Urinary bladder (tissue), 4 donors: Measurements from ENCODE around the gene CACNA1B. TPM values are rescaled to one million over a fixed set of nuclear protein-coding genes. Genes with fewer than 3 reads are reported as not detected.

Experiments
- DNase-seq: peaks from one replicate; pipeline ENCODE4 v3.0.0-alpha.2; 2015; ENCODE audit errors: extremely low spot score
- H3K27ac ChIP-seq: one replicate; pipeline ENCODE4 v1.5.1; 2013; ENCODE audit warnings: low read depth, mild to moderate bottlenecking, moderate library complexity
- H3K36me3 ChIP-seq: one replicate; pipeline ENCODE4 v1.6.1; 2013; ENCODE audit warnings: mild to moderate bottlenecking, moderate library complexity; ENCODE audit not compliant: insufficient read depth
- H3K4me1 ChIP-seq: one replicate; pipeline ENCODE4 v1.6.1; 2013; ENCODE audit warnings: mild to moderate bottlenecking, moderate library complexity; ENCODE audit not compliant: insufficient read depth
- H3K4me3 ChIP-seq: one replicate; pipeline ENCODE4 v1.5.1; 2013; ENCODE audit warnings: low read depth, low read length
- WGBS: extraction: QIAGEN DNeasy Blood & Tissue Kit; methylation state at CpG from one replicate; pipeline ENCODE4 v1.1.7; 2013; 5-methylcytosine and 5-hydroxymethylcytosine counted together
- polyA plus RNA-seq: library from polyadenylated mRNA; stranded (reverse); fragments of 200-250 nt; gene quantifications from one replicate; pipeline ENCODE4 v1.2.3, GENCODE V29; 2013
- total RNA-seq: library from RNA; depleted of rRNA; stranded (reverse); fragments of >200 nt; gene quantifications from one replicate; pipeline ENCODE4 v1.2.3, GENCODE V29; 2014
- donor health status: healthy with polysubstance abuse.
- donor health status: healthy.

Gene CACNA1B
- total and polyA plus RNA-seq, 2 donors = 0.14 to 0.63 TPM

DNA sequence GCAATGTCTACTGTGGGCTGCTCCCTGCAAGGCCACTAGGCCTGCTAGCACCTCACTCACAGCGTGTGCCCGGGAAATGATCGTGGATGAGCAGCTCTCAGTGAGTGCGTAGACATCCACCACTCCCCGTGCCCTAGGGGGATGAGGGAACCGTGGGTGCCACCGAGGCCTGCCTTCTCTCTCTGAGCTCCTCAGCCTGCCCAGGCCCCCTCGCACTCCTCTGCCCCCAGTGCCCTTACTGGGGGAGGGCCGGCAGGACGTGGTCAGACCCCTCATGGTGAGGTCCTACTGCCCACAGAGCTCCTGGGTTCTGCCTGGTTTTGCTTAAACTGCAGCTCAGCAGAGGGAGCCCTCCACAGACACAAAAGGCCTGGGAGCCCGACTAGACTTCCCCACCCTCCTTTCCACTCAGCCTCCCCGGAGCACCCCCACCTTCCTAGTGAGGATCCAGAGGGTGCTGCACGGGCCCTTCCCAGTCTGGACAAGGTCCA lies 220.0 kb downstream of the CACNA1B start:
- Histone ChIP-seq H3K27ac (no peak overlapping the region), H3K4me3 (no peak overlapping the region), H3K4me1 (no peaks in the 10 kb centered on the region), H3K36me3 (no peaks in the 10 kb centered on the region)
- no peak for DNase-seq
- WGBS = 65% methylated on average over 13 of the region's 13 CpGs

DNA sequence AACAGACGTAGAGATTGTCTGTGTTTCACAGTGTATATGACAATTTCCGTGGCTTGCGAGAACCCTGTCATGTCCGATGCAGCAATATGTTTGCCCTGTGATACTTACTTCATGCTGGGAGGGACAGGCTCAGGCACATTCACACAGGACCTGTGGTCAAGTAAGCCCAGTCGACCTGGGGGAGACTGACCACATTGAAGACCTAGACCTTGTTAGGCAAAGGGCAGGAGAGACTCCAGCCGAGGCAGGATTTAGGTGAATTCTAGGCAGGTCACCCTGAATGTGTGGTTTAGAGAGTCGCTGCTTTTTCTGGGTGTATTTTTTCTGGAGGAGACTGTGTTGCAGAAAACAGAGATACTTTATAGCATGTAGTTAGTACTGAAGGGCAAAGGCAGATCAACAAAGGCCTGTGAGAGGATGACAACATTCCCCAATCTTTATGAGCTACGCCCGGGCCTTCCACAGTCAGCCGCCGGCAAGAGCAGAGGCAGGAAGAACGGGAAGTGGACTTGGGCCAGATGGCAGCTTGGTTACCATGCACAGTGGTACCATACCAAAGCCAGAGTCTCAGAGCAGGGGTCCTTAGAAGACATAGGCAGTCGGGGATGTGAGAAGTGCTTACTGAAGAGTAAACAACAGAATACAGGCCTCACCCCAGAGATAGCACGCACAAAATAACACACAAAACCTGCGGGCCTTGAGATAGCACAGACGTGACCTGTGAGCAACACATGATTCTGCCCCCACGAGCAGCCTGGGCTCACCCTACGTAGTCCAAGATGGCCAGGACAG lies 220.7 kb downstream of the CACNA1B start:
- WGBS = 53% methylated on average over 18 of the region's 18 CpGs
- no peaks in the 10 kb centered on the region for H3K36me3 ChIP-seq

DNA sequence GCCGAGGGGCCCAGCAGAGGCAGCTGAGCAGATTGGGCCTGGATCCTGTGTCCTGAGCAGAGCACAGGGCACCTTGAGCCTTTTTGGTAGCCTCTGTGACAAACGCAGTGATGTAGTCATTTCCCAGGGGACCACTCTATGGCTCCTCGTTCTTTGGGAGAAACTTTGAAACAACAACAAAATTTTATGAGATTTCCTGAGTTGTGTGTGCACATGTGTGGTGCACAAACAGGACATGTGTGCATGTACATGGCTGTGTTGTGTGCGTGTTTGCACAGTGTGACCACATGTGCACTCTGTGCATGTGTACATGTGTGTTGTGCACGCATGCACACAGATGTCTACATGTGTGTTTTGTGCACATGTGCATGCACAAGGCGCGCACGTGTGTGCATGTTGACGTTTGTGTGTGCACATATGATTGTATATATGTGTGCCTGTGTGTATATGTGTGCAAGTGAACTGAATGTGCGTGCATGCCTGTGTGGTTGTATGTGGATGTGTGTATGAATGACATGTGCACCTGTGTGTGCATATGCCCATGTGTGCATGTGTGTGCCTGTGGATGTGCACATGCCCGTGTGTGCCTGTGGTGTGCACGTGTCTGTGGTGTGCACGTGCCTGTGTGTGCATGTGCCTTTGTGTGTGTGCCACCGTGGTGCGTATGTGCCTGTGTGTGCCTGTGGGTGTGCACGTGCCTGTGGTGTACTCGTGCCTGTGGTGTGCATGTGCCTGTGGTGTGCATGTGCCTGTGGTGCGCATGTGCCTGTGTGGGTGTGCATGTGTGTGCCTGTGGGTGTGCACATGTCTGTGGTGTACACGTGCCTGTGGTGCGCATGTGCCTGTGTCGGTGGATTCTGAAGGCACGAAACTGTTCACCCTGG lies 221.6 kb downstream of the CACNA1B start:
- DNase-seq = no peak

More for the DNA sequence above, 220.7 kb downstream of the CACNA1B start:
- no peaks in the 10 kb centered on the region for H3K4me1 ChIP-seq
- H3K4me3 ChIP-seq = no peak overlapping the region
- no peak overlapping the region for H3K27ac ChIP-seq
- no peak for DNase-seq

DNA sequence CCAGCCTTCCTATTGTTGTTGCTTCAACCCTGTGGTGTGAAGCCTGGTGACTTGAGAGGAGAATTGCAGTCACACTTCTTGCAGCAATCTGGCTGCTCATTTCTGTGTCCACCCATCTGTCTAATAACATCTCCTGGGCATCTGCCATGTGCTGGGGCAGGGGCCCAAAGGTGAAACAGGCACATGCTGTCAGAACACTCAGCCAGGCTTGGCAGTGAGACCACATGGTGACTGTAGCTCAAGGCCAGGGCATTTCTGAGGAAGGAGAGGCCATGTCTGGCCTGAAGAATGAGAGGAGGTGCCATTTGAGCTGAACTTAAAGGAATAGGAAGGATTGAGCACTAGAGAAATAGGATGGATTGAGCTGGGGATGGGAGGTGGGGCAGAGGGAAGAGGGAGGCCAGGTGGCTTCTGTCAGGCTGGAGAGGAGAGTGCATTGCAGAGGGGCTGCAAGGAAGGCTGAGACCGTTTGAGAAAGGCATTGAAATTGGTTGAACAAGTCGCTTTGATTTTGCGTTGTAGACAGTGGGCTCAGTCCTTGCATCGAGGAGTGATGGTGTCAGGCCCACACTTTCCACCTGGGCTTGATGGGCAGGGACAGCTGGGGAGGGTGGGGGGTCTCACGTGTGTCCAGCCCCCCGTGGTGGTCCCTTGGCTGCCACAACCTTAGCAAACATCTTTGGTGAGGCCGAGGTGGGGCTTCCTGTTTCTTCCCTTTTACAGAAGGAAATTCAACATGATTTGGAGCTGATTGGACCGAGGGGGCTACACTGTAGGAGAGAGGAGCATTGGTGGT lies 222.4 kb downstream of the CACNA1B start:
- Histone ChIP-seq H3K36me3 (no peaks in the 10 kb centered on the region), H3K4me3 (no peak overlapping the region), H3K27ac (no peak overlapping the region), H3K4me1 (no peaks in the 10 kb centered on the region)
- 51% methylated on average over 8 of the region's 8 CpGs for WGBS
- no peak for DNase-seq

More for the DNA sequence above, 221.6 kb downstream of the CACNA1B start:
- no peak overlapping the region for H3K4me3 ChIP-seq
- no peaks in the 10 kb centered on the region for H3K36me3 ChIP-seq
- WGBS = 89% methylated on average over 22 of the region's 22 CpGs
- H3K4me1 ChIP-seq = no peaks in the 10 kb centered on the region
- H3K27ac ChIP-seq = no peak overlapping the region

DNA sequence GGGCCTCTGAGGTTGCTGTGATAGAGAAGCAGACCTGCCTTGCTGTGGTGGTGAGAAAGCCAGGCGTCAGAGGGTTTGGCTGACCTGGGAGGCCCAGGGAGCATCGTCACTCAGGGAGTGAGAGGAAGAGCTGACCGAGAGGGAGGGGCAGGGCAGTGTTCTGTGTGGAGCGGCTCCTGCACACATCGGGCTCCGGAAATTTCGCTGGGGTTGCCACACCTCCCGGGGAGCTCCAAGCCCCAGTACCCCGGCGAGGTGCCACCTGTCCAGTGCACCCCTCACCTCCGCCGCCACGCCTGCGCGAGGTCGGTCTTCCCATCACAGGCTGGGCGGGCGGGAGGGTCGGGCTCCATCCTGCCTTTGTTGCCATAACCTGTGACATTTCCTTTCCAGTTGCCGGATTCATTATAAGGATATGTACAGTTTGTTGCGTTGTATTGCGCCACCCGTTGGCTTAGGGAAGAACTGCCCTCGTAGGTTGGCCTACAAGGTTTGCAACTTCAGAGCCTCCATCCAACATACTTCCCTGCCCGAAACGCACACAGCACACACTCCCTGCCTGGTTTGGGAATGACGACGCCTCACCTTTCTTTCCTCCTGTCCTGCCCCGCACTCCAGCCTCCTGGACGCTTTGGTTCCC lies 223.2 kb downstream of the CACNA1B start:
- Histone ChIP-seq H3K4me3 (no peak overlapping the region), H3K36me3 (no peaks in the 10 kb centered on the region), H3K4me1 (no peaks in the 10 kb centered on the region), H3K27ac (no peak overlapping the region)
- no peak for DNase-seq
- WGBS = 87% methylated on average over 30 of the region's 30 CpGs

DNA sequence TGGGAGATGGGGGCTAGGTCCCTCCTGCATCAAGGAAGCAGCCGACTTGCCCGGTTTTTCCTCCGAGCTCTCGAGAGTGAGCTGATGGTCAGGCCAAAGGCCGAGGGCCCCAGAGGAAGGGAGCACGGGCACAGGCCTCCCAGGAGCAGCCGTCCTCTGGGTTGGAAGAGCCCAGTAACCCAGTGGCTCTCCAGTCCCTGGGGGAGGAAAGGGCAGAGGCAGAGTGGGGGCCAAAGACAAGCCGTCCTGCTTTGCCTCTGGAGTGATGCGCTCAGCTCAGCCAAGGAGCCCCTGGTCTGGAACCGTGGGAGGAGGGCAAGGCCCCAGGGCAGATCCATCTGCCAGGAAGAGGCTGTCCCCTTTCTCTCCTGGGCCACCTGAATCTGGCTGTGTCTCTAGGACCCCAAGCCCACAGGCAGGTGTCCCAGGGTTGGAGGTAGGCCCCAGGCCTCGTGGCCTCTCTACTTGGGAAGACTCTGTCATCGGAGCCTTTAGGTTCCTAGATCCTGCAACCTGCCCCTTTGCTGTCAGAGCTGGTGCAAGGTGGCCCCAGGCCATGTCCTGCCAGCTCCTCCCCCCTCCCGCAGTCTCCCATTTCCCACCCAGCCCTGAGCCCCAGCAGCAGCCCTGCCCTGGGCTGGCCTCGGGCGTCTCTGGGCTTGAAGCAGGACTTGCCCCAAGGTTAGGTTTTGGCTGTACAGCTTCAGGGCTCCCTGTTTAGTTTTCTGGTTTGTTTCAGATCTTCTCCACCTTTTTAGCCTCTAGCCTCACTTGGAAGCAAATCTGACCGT lies 224.1 kb downstream of the CACNA1B start:
- H3K4me3 ChIP-seq = no peak overlapping the region
- DNase-seq = no peak
- H3K27ac ChIP-seq = no peak overlapping the region
- 90% methylated on average over 16 of the region's 16 CpGs for WGBS
- no peaks in the 10 kb centered on the region for H3K4me1 ChIP-seq
- no peaks in the 10 kb centered on the region for H3K36me3 ChIP-seq

DNA sequence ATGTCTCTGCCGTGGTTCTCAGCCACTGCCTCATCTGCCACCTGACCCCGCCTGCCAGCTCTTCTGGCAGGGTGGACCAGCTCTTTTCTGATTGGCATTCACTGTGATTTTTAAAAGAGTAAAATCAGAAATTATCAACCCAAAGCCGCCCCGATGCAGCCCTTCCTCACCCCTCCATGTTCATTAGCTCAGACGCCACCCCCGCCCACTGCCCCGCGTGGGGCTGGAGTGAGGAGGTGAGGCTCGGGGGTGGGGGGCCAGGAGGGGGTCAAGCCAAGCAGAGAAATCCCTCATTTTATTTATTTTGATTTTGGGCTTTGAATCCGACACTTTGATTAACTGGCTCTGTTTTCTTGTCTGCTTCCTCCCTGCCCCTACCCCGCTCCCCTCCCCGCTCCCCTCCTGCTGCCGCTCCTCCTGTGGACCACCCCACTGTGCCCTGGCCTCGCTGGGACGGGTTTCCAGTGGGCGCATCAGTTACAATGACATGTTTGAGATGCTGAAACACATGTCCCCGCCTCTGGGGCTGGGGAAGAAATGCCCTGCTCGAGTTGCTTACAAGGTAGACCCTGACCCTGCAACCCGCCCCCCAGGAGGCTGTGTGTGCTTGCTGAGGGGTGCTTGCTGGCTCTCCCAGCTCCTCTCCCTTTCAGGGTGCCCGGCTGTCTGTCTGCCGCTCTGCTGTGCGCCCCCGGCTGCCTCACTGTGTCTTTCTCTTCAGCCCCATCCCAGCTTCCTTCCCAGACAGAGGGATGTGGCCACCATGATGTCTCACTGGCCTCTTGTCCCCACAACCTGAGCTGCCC lies 224.9 kb downstream of the CACNA1B start:
- Histone ChIP-seq H3K4me3 (no peak overlapping the region), H3K36me3 (no peaks in the 10 kb centered on the region), H3K27ac (no peak overlapping the region), H3K4me1 (no peaks in the 10 kb centered on the region)
- DNase-seq = no peak
- 77% methylated on average over 23 of the region's 23 CpGs for WGBS

DNA sequence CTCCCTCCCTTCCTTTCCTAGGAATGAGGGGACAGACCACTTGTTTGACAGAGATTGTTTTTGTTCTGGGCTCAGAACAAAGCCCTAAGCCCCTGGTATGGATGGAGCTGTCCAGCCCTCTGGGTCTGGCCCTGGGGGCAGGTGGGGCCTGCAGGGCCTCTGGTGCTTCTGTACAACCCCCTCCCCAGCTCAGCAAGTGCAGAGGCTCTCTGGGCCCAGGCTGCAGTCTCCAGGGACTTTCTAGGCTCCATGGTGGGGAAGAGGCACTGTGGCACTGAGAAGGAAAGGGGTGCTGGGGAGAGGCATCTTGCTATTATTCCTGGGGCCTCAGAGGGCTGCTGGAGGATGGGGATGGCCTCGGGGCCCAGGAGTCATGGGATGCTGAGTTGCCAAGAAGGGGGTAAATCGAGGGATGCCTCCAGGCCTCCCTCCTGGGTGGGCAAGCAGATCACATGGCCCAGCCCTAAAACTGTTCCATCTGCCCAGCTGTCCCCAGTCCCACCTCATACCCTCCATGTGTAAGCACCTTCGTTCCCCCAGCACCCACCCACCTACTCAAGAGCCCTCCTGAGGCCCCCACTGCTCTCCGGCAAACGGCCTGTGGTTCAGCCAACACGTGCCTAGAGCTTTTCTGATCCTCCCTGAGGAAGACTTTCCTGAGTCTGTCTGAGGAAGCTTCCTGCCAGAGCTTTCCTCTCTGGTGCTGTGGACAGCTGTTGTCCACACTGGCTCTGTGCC lies 225.7 kb downstream of the CACNA1B start:
- Histone ChIP-seq H3K4me3 (no peak overlapping the region), H3K27ac (no peak overlapping the region), H3K36me3 (no peaks in the 10 kb centered on the region), H3K4me1 (no peaks in the 10 kb centered on the region)
- WGBS = 53% methylated on average over 6 of the region's 6 CpGs
- no peak for DNase-seq

DNA sequence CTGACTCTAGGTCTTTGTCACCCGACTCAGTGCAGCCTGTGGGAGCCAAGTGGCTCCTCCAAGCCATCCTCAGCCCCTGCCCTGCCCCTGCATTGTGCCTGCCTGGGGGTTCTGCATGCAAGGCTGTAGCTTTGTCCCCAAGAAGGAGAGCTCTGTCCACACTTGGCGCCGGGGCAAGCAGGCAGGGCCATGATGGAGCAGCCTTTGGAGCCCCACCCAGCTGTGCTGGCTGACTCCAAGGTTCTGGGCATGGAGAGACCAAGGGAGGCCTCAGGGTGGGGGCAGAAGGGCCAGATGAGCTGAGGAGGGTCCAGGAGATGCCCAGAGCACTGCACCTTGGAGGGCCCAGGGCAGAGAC lies 226.2 kb downstream of the CACNA1B start:
- 67% methylated on average over 3 of the region's 3 CpGs for WGBS
- H3K36me3 ChIP-seq = no peaks in the 10 kb centered on the region
- no peaks in the 10 kb centered on the region for H3K4me1 ChIP-seq
- no peak for DNase-seq
- H3K4me3 ChIP-seq = no peak overlapping the region
- no peak overlapping the region for H3K27ac ChIP-seq

DNA sequence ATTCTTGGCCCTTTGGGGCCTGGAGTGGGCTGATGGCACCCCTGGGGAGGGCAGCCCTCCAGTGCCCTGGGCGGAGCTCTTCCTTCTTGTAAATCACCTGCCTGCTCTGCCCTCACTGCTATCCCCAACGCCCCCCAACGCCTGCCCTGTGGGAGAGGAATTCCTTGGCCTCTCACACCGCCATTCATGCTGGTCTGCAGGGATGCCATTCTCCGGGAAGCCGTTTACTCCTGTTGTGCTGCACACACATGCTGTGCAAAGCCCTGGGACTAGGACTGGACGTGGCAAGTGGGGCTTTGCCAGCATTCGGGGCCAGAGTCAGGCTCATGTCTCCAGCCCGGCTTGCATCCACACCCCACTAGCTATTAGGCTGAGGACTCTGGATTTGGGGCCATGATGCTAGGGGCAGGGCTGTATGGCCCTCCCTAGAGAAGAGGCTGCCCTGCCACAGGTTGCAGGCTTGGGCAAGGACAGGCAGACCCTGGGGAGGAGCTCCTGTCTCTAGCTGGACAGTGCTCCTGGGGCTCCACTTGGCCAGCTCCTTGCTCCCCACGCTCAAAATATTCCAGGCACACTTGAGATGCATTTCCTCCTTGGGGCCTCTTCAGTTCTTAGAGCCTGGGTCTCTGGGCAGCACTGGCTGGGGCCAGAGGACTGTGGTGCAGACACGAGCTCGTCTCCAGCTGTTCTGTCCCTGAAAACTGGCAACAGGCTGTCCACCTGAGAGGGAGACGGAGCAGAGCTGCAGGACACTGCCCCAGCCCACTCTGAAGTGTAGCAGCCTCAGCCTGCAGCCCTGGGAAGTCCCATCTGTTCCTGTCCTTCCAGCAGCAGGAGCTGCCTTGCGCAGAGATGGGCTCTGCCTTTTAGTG lies 226.9 kb downstream of the CACNA1B start:
- no peak overlapping the region for H3K4me3 ChIP-seq
- WGBS = 69% methylated on average over 14 of the region's 14 CpGs
- H3K27ac ChIP-seq = no peak overlapping the region
- no peaks in the 10 kb centered on the region for H3K36me3 ChIP-seq
- H3K4me1 ChIP-seq = no peaks in the 10 kb centered on the region
- no peak for DNase-seq

DNA sequence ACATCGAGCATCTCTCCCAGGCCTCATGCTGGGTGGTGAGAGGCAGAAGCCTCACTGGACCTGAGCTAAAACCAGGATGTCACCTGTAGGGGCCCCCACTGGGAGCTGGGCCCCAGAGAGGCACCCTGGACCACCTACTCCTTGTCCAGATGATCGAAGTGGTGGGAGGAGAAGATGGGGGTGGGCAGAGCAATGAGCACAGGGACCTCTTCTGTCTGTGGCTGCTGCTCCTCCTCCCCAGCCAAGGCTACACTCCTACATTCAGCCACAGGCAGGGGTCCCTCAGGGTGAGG lies 227.5 kb downstream of the CACNA1B start:
- no peak for DNase-seq
- Histone ChIP-seq H3K4me1 (no peaks in the 10 kb centered on the region), H3K36me3 (no peaks in the 10 kb centered on the region), H3K4me3 (no peak overlapping the region), H3K27ac (no peak overlapping the region)
- 73% methylated on average over 2 of the region's 2 CpGs for WGBS
